Measurements from ENCODE around the gene OLFM2. TPM values are rescaled to one million over a fixed set of nuclear protein-coding genes. Genes with fewer than 3 reads are reported as not detected.
A peak's percentile ranks its signal among the peaks of the same experiment; 100 is the strongest.

OLFM2 gene
- total RNA-seq, 1 experiment from 2014 or later, result 19.9 TPM

DNA sequence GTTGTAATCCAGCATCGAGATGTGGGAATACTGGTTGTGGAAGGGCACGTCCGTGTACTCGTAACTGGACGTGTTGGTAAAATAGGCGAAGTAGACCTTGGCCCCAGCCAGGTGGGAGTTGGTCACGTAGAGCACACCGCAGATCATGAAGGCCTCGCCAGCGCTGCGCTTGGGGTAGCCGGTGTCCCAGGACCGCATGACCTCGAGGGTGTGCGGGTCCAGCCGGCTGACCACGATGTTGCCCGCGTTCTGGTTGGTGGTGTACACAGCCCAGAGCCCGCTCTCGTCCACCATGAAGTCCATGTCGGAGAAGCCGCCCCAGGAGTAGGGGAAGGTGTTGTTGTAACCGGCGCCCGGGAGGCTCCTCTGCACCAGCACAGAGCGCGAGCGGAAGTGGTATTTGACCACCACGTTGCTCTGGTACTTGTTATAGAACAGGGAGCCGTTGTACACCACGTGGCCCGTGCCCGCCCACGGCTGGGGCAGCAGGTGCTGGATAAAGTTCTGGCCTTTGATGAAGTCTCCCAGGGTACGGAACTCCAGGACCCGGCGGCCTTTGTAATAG lies 82.0 kb downstream of the OLFM2 start:
- peaks cover 0 to 8% of the 10 kb centered on the region in 2 experiments; a peak in 2 of 4 replicates for H3K4me1 ChIP-seq (ENCODE audit: control insufficient read depth in 1 of 2, insufficient read depth in 2 of 2, low read length in 2 of 2)
- intact Hi-C loops (cut with micrococcal nuclease), result no loop called here
- H3K9ac ChIP-seq (ENCODE audit: low read length), result no peak overlapping the region
- no peaks in the 10 kb centered on the region for H3K9me2 ChIP-seq (ENCODE audit: insufficient read depth)
- H3K4me2 ChIP-seq (ENCODE audit: low read length), result no peak overlapping the region
- no peaks in the 10 kb centered on the region for H3K27me3 ChIP-seq (ENCODE audit: insufficient read depth, low read length)
- H3K27ac ChIP-seq (ENCODE audit: low read depth, low read length), result no peak overlapping the region
- ChIA-PET RAD21 (ENCODE audit: low non-redundant PET in 1 of 2, low total read pairs in 2 of 2, uncharacterized antibody in 2 of 2, unreplicated experiment in 2 of 2) (no interaction called here), POLR2A (no interaction called here), CTCF (no interaction called here)
- DNase-seq (ENCODE audit: low read depth, low spot score) (no peak), ATAC-seq (no peak)
- no peak overlapping the region for H2AFZ ChIP-seq (ENCODE audit: low read depth, low read length, poor library complexity, severe bottlenecking)
- H3K4me3 ChIP-seq (replicated peaks in 1 of 2; ENCODE audit: low read depth in 1 of 2, low read length in 2 of 2), result no peak overlapping the region
- TSS peak; percentile 71 for BruUV-seq (replicated peaks)
- no peaks in the 10 kb centered on the region for H4K20me1 ChIP-seq (ENCODE audit: insufficient read depth)
- no peaks in the 10 kb centered on the region for H3K9me3 ChIP-seq (ENCODE audit: control insufficient read depth in 1 of 2, insufficient read depth in 1 of 2, low read depth in 1 of 2, low read length in 2 of 2)
- peaks cover 0 to 2% of the 10 kb centered on the region in 2 experiments; a peak in 1 of 4 replicates for H3K36me3 ChIP-seq (ENCODE audit: control insufficient read depth in 1 of 2, insufficient read depth in 2 of 2, low read length in 2 of 2)
- H3K79me2 ChIP-seq (ENCODE audit: insufficient read depth, low read length), result no peaks in the 10 kb centered on the region
- TF ChIP-seq SRF (IDR thresholded peaks at IDR 0.05; ENCODE audit: low read depth) (no peak), RAD21 (IDR thresholded peaks at IDR 0.05; ENCODE audit: low read depth) (no peak), CEBPB (IDR thresholded peaks at IDR 0.05; ENCODE audit: low read depth) (no peak), MAX (IDR thresholded peaks at IDR 0.05) (no peak)
- TF ChIP-seq, protein P1, sequence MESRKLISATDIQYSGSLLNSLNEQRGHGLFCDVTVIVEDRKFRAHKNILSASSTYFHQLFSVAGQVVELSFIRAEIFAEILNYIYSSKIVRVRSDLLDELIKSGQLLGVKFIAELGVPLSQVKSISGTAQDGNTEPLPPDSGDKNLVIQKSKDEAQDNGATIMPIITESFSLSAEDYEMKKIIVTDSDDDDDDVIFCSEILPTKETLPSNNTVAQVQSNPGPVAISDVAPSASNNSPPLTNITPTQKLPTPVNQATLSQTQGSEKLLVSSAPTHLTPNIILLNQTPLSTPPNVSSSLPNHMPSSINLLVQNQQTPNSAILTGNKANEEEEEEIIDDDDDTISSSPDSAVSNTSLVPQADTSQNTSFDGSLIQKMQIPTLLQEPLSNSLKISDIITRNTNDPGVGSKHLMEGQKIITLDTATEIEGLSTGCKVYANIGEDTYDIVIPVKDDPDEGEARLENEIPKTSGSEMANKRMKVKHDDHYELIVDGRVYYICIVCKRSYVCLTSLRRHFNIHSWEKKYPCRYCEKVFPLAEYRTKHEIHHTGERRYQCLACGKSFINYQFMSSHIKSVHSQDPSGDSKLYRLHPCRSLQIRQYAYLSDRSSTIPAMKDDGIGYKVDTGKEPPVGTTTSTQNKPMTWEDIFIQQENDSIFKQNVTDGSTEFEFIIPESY (IDR thresholded peaks at IDR 0.05; ENCODE audit: extremely low read depth, insufficient replicate concordance, low read length), result no peak

DNA sequence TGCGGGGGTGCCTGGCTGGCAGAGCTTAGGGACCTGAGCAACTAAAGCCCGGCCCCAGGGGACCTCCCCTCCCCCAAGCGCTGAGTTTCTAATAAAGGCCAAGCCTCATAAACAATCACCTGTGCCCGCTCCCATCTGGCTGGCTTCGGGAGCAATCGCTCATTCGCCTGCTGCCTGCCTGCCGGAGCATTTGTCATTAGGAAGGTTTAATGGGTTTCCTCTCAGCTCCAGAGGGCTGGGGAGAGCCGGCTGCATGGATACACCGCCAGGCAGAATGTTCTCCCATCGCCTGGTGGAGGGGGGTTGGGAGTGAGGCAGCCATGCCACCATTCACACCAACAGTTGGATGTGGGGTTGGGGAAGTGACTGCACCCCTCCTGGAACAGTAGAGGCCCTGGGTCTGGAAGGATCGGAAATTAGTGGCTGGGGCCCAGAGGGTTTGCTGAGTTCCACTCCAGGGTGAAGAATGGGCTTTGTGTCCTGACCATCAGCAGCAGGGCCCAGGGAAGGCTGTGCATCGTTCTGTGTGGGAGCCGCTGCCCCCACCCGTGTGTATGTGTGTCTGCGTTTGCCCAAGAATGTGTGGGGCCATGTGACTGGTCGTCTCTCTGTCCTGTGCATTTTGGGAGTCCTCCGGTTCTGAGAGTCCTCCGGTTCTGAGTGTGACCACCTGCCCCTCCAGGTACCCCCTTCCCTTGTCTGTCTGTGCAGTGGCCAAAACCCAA lies 85.9 kb downstream of the OLFM2 start:
- Histone ChIP-seq H3K4me3 (replicated peaks in 1 of 2; ENCODE audit: low read depth in 1 of 2, low read length in 2 of 2) (no peak overlapping the region), H3K4me2 (ENCODE audit: low read length) (no peak overlapping the region), H3K36me3 (ENCODE audit: control insufficient read depth in 1 of 2, insufficient read depth in 2 of 2, low read length in 2 of 2) (no peaks in the 10 kb centered on the region; a peak in 1 of 4 replicates), H3K79me2 (ENCODE audit: insufficient read depth, low read length) (peaks cover 7% of the 10 kb centered on the region; the same call in 1 of the 2 replicates), H3K9ac (ENCODE audit: low read length) (no peak overlapping the region), H3K9me2 (ENCODE audit: insufficient read depth) (no peaks in the 10 kb centered on the region), H2AFZ (ENCODE audit: low read depth, low read length, poor library complexity, severe bottlenecking) (no peak overlapping the region), H3K4me1 (ENCODE audit: control insufficient read depth in 1 of 2, insufficient read depth in 2 of 2, low read length in 2 of 2) (peaks cover 0 to 22% of the 10 kb centered on the region in 2 experiments; a peak in 2 of 4 replicates), H3K9me3 (ENCODE audit: control insufficient read depth in 1 of 2, insufficient read depth in 1 of 2, low read depth in 1 of 2, low read length in 2 of 2) (no peaks in the 10 kb centered on the region), H4K20me1 (ENCODE audit: insufficient read depth) (no peaks in the 10 kb centered on the region), H3K27ac (ENCODE audit: low read depth, low read length) (no peak overlapping the region), H3K27me3 (ENCODE audit: insufficient read depth, low read length) (no peaks in the 10 kb centered on the region)
- no peak for ATAC-seq
- DNase-seq (ENCODE audit: low read depth, low spot score), result no peak
- POLR2A ChIA-PET, result no interaction called here
- intact Hi-C loops (cut with micrococcal nuclease), result no loop called here
- CTCF ChIA-PET, result no interaction called here
- RAD21 ChIA-PET (ENCODE audit: low non-redundant PET in 1 of 2, low total read pairs in 2 of 2, uncharacterized antibody in 2 of 2, unreplicated experiment in 2 of 2), result no interaction called here
- TF ChIP-seq JUND (IDR thresholded peaks at IDR 0.05) (no peak), CBX3 (IDR thresholded peaks at IDR 0.05; ENCODE audit: low read depth) (no peak), YY1 (IDR thresholded peaks at IDR 0.05; ENCODE audit: extremely low read depth, insufficient replicate concordance, low read depth, low read length) (no peak), EZH2phosphoT487 (IDR thresholded peaks at IDR 0.05; ENCODE audit: borderline replicate concordance) (no peak)
- TF ChIP-seq, protein P2, sequence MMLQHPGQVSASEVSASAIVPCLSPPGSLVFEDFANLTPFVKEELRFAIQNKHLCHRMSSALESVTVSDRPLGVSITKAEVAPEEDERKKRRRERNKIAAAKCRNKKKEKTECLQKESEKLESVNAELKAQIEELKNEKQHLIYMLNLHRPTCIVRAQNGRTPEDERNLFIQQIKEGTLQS (IDR thresholded peaks at IDR 0.05), result no peak
- no TSS peak for BruUV-seq (replicated peaks)
